Smooth muscle cell (in vitro differentiated cells): ENCODE results near the gene RCL1. TPM values are rescaled to one million over a fixed set of nuclear protein-coding genes. Genes with fewer than 3 reads are reported as not detected.

Experiments
- DNase-seq: peaks from one replicate; lab custom pipeline; 2025; ENCODE audit not compliant: unreplicated experiment; lab: John Stamatoyannopoulos, UW
- H2AFZ ChIP-seq: fragments of 200-600 bp; sonication (generic); 2 replicates; pipeline ENCODE4 v1.6.0; 2016; ENCODE audit warnings: antibody characterized with exemption, low read depth, mild to moderate bottlenecking
- H3F3A ChIP-seq: fragments of 200-600 bp; sonication (generic); 2 replicates; pipeline ENCODE4 v1.6.0; 2017; ENCODE audit warnings: antibody characterized with exemption, low read depth
- H3K27ac ChIP-seq: fragments of 200-600 bp; sonication (generic); 2 replicates; pipeline ENCODE4 v1.5.1; 2016; ENCODE audit warnings: low read depth, mild to moderate bottlenecking
- H3K27me3 ChIP-seq: fragments of 200-600 bp; sonication (generic); 2 replicates; pipeline ENCODE4 v1.6.1; 2016; ENCODE audit warnings: low read depth, mild to moderate bottlenecking
- H3K36me3 ChIP-seq: fragments of 200-600 bp; sonication (generic); 2 replicates; pipeline ENCODE4 v1.5.1; 2016; ENCODE audit warnings: low read depth
- H3K4me1 ChIP-seq: fragments of 200-600 bp; sonication (generic); 2 replicates; pipeline ENCODE4 v1.5.1; 2016; ENCODE audit warnings: low read depth
- H3K4me2 ChIP-seq: fragments of 200-600 bp; sonication (generic); 2 replicates; pipeline ENCODE4 v1.6.0; 2016; ENCODE audit warnings: mild to moderate bottlenecking
- H3K4me3 ChIP-seq: fragments of 200-600 bp; sonication (generic); 2 replicates; pipeline ENCODE4 v1.5.1; 2016; ENCODE audit warnings: mild to moderate bottlenecking
- H3K79me2 ChIP-seq: fragments of 200-600 bp; sonication (generic); 2 replicates; pipeline ENCODE4 v1.6.0; 2016; ENCODE audit warnings: low read depth, mild to moderate bottlenecking
- H3K9ac ChIP-seq: fragments of 200-600 bp; sonication (generic); 2 replicates; pipeline ENCODE4 v1.6.0; 2016; ENCODE audit warnings: low read depth
- H3K9me3 ChIP-seq: fragments of 200-600 bp; sonication (generic); replicated peaks from 2 replicates; pipeline ENCODE4 v1.5.1; 2016; ENCODE audit warnings: low read depth
- H4K20me1 ChIP-seq: fragments of 200-600 bp; sonication (generic); 2 replicates; pipeline ENCODE4 v1.6.0; 2016; ENCODE audit warnings: low read depth
- CTCF ChIP-seq: fragments of 200-600 bp; sonication (generic); IDR thresholded peaks from 2 replicates; pipeline ENCODE4 v1.5.1; 2017; ENCODE audit warnings: borderline replicate concordance, mild to moderate bottlenecking, antibody characterized with exemption; ENCODE audit not compliant: insufficient read depth, poor library complexity, severe bottlenecking
- WGBS: methylation state at CpG from one replicate; pipeline ENCODE4 v1.1.7; 2016; ENCODE audit warnings: low lambda C conversion rate; 5-methylcytosine and 5-hydroxymethylcytosine counted together
- polyA plus RNA-seq: library from polyadenylated mRNA; unstranded; fragments of >200 nt; fragmentation: Nextera tagmentation; extraction: Ambion mirVana; gene quantifications from 2 replicates; pipeline ENCODE4 v1.2.1, GENCODE V29; 2016
- total RNA-seq: library from RNA; depleted of rRNA; stranded (reverse); fragments of >200 nt; gene quantifications from 2 replicates; pipeline ENCODE4 v1.2.3, GENCODE V29; 2014

RCL1 gene
- total and polyA plus RNA-seq, 2 experiments from 2014 or later, result 7.9 to 11.1 TPM

DNA sequence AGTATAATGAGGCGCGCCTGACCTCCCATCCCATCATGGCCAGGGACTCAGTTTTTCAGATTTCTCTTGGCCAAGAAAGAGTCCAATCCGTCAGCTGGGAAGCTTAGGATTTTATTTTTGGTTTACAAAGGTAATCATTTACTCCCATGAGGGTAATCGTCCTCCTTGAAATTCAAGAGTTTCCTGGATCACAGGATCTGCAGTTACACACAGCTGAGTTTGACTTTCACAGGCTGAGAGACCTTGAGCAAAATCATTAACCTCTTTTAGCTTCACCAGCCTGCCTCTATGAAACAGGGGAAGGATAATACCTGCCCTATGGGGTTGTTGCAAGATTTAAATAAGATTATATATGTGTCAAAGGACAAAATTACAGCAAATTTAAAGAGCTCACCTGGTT lies 36.3 kb upstream of the RCL1 start:
- Histone ChIP-seq H3K4me2 (no peak overlapping the region), H3K4me1 (no peaks in the 10 kb centered on the region), H4K20me1 (no peaks in the 10 kb centered on the region), H3K36me3 (no peaks in the 10 kb centered on the region), H3K9ac (no peak overlapping the region), H3K79me2 (no peaks in the 10 kb centered on the region), H3K9me3 (no peaks in the 10 kb centered on the region), H3K27ac (no peak overlapping the region), H3K4me3 (no peak overlapping the region), H2AFZ (no peak overlapping the region), H3F3A (no peaks in the 10 kb centered on the region), H3K27me3 (no peaks in the 10 kb centered on the region)
- no peak for DNase-seq
- no peak for TF ChIP-seq CTCF
- 90% methylated on average over 4 of the region's 4 CpGs for whole genome bisulfite sequencing

DNA sequence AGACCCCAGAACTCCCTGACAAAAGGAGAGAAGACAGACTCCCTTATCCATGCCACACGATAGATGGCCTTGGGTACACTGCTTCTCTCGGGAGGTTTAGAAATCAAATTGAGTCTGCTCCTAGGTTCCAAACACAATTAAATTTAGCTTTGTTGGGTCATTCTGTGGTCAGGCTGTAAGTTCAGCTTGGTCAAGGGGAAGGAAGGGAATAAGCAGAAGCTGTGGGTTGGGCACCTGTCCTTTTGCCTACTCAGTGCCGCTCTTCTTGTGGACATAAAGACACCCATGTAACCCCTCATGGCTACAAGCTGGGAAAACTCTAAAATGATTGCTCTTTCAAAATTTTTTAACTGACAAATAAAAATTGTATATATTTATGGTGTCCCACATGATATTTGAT lies 32.6 kb upstream of the RCL1 start:
- 83% methylated on average over 3 of the region's 3 CpGs for WGBS

DNA sequence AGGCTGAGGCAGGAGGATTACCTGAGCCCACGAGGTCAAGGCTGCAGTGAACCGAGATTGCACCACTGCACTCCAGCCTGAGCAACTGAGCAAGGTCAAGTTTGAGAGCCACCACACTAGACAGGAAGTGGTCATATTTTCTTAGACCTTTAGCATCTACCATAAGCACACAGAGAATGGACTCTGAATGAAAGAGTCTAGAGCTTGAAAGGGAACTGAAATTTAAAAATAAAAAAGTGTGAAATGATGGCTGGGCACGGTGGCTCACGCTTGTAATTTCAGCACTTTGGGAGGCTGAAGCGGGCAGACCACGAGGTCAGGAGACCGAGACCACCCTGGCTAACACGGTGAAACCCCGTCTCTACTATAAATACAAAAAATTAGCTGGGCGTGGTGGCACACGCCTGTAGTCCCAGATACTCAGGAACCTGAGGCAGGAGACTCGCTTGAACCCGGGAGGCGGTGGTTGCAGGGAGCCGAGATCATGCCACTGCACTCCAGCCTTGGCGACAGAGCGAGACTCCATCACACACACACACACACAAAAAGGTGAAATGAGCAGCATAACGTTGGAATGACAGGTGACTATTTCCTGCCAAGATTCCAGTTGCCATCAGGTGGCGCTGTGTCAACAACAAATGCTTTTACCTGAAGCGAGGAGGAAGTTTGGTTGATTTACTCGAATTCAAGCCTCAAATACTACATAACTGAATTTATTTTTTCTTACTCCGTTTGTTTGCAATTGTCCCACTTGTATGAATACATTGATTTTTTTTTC lies 30.4 kb upstream of the RCL1 start:
- Histone ChIP-seq H3F3A (no peaks in the 10 kb centered on the region), H3K4me1 (peaks cover 6% of the 10 kb centered on the region), H3K9ac (no peak overlapping the region), H4K20me1 (no peaks in the 10 kb centered on the region), H3K36me3 (no peaks in the 10 kb centered on the region), H2AFZ (peak overlapping the region; percentile 67), H3K27me3 (no peaks in the 10 kb centered on the region), H3K4me3 (peak overlapping the region; percentile 39), H3K4me2 (peak overlapping the region; percentile 86), H3K9me3 (no peaks in the 10 kb centered on the region), H3K79me2 (no peaks in the 10 kb centered on the region), H3K27ac (no peak overlapping the region)
- 38% methylated on average over 22 of the region's 22 CpGs for WGBS
- no peak for DNase-seq
- peak; percentile 84 for TF ChIP-seq CTCF

More for the DNA sequence above, 32.6 kb upstream of the RCL1 start:
- H3K9me3 ChIP-seq, result no peaks in the 10 kb centered on the region
- no peaks in the 10 kb centered on the region for H3F3A ChIP-seq
- DNase-seq, result no peak
- no peak overlapping the region for H3K4me2 ChIP-seq
- no peak overlapping the region for H3K27ac ChIP-seq
- no peaks in the 10 kb centered on the region for H4K20me1 ChIP-seq
- H3K27me3 ChIP-seq, result no peaks in the 10 kb centered on the region
- no peaks in the 10 kb centered on the region for H3K36me3 ChIP-seq
- H3K4me1 ChIP-seq, result peaks cover 6% of the 10 kb centered on the region
- H3K9ac ChIP-seq, result no peak overlapping the region
- H3K4me3 ChIP-seq, result no peak overlapping the region
- no peak for TF ChIP-seq CTCF
- H3K79me2 ChIP-seq, result no peaks in the 10 kb centered on the region
- H2AFZ ChIP-seq, result no peak overlapping the region
